Stimulated activated CD8-positive, alpha-beta memory T cell treated with anti-CD3 and anti-CD28 coated beads, Interleukin-4, amount 100 ng/mL, for 48 hours (primary cell): ENCODE measurements around the gene BFSP2.

Source experiments
- DNase-seq: peaks from one replicate; pipeline ENCODE4 v3.0.0-alpha.2; 2020

The BFSP2 gene

GRCh38 chr3:133384331-133385027 lies 15.4 kb upstream of the BFSP2 start:
- DNase-seq = peak; percentile 55

GRCh38 chr3:133386876-133387275 lies 13.0 kb upstream of the BFSP2 start:
- no peak for DNase-seq

- no peak for DNase-seq
Observed at GRCh38 chr3:133387341-133387740, 12.5 kb upstream of the BFSP2 start.

DNA sequence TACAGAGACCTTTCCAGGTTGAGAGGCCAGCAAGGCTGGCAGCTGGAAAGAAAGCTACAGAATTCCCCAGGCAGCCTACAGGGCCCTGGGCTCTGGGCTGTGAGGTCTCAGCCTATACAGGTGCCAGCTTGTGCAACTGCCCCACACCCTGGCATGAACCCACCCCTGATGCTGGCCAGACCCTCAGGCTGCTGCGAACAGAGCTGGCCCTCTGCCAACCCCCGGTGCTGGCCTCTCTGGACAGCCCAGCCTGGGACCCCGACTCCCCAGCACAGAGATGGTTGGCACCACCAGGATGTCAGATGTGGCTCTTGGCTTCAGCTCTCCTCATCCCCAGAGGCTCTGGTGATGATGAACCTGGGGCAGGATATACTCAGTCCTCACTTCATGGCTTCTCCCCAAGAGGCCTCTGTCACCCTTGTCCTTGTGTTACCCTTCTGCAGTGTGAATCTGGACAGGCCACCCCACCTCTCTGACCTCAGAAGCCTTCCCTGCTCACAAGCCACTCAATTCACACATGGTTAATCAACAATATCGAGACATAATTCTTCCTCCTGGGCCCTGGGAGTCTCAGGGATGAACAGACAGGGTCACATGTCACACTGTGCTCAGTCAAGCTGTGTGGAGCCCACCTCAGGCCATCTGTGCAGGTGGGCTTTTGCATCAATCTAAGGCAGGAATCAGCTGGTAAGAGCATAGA lies 11.0 kb upstream of the BFSP2 start:
- DNase-seq = no peak

DNA sequence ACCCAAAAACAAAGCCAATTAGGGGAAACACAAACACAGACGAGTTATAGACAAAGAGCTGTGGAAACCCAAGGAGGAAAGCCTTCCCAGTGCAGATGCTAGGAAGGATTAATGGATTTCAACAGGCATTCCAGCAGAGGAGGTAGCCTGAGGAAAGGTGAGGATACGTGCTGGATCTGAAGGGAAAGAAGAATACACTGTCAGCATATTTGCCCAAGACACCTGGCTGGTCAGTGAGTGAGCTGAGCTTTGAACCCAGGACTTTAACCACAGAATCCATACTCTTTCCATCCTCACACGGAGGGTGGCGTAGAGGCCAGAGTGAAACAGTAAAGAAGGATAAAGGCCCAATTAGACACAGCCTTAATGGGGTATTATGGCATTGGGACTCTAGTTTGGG lies 9.1 kb upstream of the BFSP2 start:
- no peak for DNase-seq

GRCh38 chr3:133393204-133393603 lies 6.7 kb upstream of the BFSP2 start:
- no peak for DNase-seq

GRCh38 chr3:133393691-133394474 lies 6.0 kb upstream of the BFSP2 start:
- DNase-seq = no peak

DNA sequence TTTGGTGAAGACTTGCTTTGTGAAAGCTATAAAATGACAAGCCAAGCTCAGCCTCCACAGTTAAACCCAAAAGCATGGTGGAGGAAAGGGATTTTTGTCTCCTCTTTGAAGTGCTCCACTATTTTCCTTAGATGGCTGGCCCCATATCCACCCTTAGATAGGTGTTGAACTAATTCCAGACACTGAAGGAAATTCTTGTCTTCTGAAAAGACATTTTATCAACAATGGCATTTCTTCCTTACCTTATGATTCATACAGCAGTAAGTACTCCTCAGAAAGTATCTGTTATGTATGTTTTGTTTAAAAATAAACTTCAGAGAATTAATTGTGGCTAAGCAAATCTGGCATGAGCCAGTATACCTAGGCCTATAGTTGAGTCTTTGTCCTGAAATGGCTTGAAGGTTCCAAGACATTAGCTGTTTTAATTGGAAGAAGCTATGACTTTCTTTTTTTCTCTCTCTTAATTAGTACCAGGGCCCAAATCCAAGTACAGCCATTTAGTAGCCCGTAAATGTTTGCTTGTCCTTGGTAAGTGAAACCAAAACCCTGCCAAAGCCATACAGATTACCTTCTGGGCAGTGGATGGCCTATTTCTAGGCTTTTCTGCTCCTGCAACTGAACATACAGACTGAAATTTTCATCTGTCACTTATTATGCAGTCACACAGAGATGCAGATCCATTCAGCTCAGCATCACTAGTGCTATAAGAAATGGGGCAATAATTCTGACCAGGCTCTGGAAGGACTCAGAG lies 5.1 kb upstream of the BFSP2 start:
- DNase-seq = no peak

DNA sequence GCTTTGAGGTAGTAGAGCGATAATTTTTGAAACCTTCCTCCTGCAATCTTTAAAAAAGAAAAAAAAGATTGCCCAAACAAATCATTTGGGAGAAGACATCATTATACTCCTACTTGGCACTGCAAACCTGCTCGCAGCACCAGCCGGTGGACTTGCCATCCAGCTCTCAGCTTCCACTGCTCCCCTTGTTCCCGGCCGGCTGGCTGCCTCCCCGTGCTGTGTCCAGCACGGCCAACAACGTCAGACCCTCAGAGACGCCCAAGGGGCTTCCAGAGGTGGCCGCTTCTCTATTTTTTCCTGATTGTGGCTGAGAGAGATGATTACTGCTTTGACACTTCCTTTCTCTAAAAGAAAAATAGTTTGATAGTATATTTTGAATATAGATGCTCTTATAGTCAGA lies 3.0 kb upstream of the BFSP2 start:
- no peak for DNase-seq

DNA sequence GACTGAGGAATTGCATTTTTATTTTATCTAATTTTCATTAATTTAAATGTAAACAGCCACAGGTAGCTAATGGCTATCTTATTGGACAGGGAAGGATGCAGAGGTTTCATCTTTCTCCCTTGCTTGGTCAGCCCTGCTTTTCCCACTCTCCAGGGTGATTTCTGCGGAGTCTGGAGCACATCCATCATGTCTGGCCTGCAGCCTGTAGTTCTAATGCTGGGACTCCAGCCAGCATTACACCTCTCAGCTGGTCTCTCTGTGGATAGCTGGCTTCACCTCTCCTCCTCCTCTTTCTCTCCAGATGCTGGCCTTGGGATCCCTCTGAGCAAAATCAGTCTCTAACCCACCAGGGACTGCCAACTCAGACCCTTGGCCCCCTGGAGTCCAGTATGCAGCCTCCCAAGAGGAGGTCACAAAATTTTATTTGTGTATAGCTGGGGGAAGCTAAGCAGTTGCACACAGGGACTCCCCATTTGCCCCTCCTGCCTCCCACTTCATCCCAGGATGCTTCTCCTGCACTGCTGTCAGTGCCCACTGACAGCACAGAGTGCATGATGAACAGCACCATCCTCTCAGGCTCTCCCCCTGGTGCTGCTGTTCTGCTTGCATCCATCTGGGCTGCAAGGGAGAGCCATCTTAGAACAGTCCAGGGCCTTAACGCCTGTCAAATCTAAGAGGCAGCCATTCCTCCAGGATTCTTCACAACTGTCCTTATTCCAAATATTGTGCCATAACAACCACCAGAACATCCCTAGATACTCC lies 1.7 kb downstream of the BFSP2 start:
- DNase-seq = no peak

DNA sequence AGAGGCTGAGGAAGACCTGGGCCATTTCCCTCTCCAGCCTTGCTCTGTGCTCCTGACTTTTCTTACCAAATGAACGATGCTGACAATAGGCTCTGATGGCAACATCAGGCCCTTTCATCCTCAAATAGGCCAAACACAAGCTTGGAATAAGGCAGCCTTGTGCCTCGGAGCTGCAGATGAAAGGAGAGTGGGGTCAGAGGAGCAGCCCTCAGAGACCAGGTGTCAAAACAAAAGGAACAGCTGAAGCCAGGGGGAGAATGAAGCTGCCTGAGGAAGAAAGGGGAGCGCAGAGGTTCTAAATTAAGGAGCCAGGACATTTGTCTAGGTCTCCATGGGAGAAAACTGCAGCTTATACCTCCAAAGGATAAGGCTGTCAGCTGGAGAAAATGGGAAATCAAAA lies 5.1 kb downstream of the BFSP2 start:
- no peak for DNase-seq

GRCh38 chr3:133408366-133408765 lies 8.5 kb downstream of the BFSP2 start:
- no peak for DNase-seq

GRCh38 chr3:133408961-133409360 lies 9.1 kb downstream of the BFSP2 start:
- DNase-seq = no peak

- no peak for DNase-seq
Observed at GRCh38 chr3:133410191-133410892, 10.5 kb downstream of the BFSP2 start.

GRCh38 chr3:133412183-133413132 lies 12.6 kb downstream of the BFSP2 start:
- no peak for DNase-seq

DNA sequence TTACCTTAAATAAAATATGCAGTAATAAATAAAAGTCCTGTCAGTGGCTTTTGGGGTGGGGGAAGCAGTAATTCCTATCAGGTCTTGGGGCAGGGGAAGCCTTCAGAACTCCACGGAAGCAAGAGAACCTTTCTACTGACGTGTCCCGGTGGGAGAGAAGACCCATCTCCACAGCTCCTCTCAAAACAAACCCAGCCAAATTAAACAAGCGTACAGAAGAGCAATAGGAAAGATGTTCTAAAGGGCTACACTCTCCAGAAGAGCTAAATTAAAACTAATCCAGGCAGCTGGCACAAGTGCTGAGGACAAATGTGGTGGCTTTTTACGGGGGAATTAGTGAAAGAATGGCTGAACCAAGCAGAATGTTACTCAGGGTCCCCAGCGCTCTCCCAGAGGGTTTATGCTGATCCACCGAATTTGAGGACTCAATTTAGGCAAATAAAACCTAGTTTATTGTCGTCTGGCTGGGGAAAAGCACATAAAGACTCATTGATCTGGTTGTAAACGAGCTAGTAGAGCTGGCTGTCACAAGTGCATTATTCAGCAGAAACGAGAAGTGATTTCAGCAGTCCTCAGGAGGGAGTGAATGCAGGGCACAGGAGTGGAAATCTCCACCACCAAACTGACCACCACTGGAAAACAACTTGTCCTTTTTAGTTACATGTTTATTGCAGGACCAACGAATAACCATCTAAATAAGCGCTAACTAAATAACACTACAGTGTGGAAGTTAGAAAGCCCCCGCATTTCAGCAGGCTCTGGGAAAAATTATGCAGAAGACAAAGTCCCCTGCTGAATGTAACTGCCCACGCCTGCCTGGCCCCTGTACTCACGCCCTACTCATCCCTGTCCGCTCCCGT lies 13.5 kb downstream of the BFSP2 start:
- DNase-seq = no peak

DNA sequence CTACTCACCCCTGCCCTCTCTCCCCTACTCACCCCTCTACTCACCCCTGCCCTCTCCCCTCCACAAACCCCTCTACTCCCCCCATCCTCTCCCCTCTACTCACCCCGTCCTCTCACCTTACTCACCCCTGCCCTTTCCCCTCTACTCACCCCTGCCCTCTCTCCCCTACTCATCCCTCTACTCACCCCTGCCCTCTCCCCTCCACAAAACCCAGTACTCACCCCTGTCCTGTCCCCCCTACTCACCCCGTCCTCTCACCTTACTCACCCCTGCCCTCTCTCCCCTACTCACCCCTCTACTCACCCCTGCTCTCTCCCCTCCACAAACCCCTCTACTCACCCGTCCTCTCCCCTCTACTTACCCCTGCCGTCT lies 14.2 kb downstream of the BFSP2 start:
- DNase-seq = no peak

DNA sequence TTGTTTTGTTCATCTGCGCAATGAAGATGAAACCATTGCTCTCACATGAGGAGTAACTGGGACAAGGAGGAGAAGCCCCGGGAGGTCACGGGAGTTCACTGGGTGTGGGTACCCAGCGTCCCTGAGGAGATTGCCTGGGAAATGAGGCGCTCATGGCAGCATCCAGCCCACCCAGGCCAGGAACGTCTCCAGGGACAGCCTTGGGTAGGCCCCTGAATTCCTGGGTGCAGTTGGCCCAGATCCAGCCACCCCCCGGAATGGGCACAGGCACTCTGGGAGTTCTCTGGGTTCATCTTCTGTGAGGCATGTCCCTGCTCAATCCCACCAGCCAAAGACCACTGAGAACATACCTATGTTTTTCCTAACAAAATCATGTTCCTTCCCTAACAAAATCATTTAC lies 18.5 kb downstream of the BFSP2 start:
- DNase-seq = no peak

DNA sequence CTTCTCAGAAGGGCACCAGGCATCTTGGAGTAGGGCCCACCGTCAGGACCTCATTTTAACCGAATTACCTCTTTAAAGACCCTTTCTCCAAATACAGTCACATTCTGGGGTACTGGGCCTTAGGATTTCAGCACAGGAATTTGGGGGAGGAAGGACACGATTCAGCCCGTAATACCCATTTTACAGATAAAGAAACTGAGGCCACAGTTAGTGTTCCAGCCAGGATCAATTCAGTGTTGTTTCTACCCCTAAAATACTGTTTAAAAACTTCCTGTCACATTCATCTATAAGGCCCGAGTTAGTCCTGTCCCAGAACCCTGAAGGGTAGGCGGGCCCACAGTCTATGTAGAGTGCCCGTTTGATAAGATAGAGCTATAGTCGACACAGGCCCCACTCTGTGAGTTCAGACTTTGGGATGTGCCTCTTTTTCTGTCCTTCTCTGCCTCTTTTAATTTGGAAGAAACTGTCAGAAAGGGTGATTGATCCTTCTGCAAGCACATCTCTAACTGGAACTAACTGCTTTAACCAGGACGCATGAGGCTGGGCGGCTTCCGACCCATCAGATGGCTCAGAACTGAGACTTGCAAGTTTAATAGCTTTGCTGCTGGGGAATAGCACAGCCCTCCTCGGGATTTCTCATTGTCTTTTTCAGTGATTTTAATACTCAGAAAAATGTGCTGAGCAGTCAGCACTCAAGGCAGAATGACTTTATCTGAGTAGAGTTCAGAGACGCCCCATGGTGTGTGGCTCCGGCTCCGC lies 19.5 kb downstream of the BFSP2 start:
- DNase-seq = no peak
